ENCODE results near the gene AUTS2. TPM values are rescaled to one million over a fixed set of nuclear protein-coding genes. Genes with fewer than 3 reads are reported as not detected.
A peak's percentile ranks its signal among the peaks of the same experiment; 100 is the strongest.

Gene AUTS2
- total RNA-seq, 4 donors from 2014 or later = 14.9 to 27.2 (median 17.5) TPM

GRCh38 chr7:70595370-70595754 is 997.1 kb downstream of the AUTS2 start:
- H3K9me3 ChIP-seq = no peaks in the 10 kb centered on the region
- H3K36me3 ChIP-seq = no peaks in the 10 kb centered on the region
- DNase-seq = no peak
- WGBS, 2 donors = 70 to 75% methylated on average over 6 of the region's 6 CpGs
- H3K4me3 ChIP-seq (replicated peaks in 1 of 3) = no peak overlapping the region
- H3K27me3 ChIP-seq = no peaks in the 10 kb centered on the region
- H3K4me1 ChIP-seq = peaks cover 0 to 7% of the 10 kb centered on the region in 2 donors
- no peak overlapping the region for H3K27ac ChIP-seq
- intact Hi-C loops (cut with DNase I) = no loop called here
- TF ChIP-seq POLR2A (IDR thresholded peaks at IDR 0.05) (no peak), CTCF (IDR thresholded peaks at IDR 0.05) (no peak)

- Histone ChIP-seq H3K4me1 (peaks cover 0 to 7% of the 10 kb centered on the region in 2 donors), H3K27ac (no peak overlapping the region), H3K27me3 (no peaks in the 10 kb centered on the region), H3K9me3 (no peaks in the 10 kb centered on the region), H3K4me3 (replicated peaks in 1 of 3) (peak overlapping the region in 1 of 3 donors; percentile 23), H3K36me3 (no peaks in the 10 kb centered on the region)
- TF ChIP-seq CTCF (IDR thresholded peaks at IDR 0.05) = no peak
- no peak for TF ChIP-seq POLR2A (IDR thresholded peaks at IDR 0.05)
- 11 to 15% methylated on average over 28 to 34 of the region's 82 CpGs for WGBS, 2 donors
- peak; percentile 12 to 16 for DNase-seq
- intact Hi-C loops (cut with DNase I) = no loop called here
These were observed 997.7 kb downstream of the AUTS2 start for GRCh38 chr7:70595755-70596597.

- Histone ChIP-seq H3K27ac (no peak overlapping the region), H3K36me3 (no peaks in the 10 kb centered on the region), H3K9me3 (no peaks in the 10 kb centered on the region), H3K27me3 (no peaks in the 10 kb centered on the region), H3K4me1 (peaks cover 0 to 7% of the 10 kb centered on the region in 2 donors), H3K4me3 (replicated peaks in 1 of 3) (peak overlapping the region in 1 of 3 donors; percentile 23)
- TF ChIP-seq CTCF (IDR thresholded peaks at IDR 0.05) = no peak
- TF ChIP-seq POLR2A (IDR thresholded peaks at IDR 0.05) = no peak
- DNase-seq = no peak
- 52 to 58% methylated on average over 11 of the region's 11 CpGs for WGBS, 2 donors
- intact Hi-C loops (cut with DNase I) = no loop called here
These were observed 998.3 kb downstream of the AUTS2 start for GRCh38 chr7:70596598-70596913.

GRCh38 chr7:70597066-70597465 is 998.8 kb downstream of the AUTS2 start:
- H3K4me1 ChIP-seq = peaks cover 0 to 7% of the 10 kb centered on the region in 2 donors
- no peaks in the 10 kb centered on the region for H3K36me3 ChIP-seq
- TF ChIP-seq POLR2A (IDR thresholded peaks at IDR 0.05) (no peak), CTCF (IDR thresholded peaks at IDR 0.05) (no peak)
- no peaks in the 10 kb centered on the region for H3K9me3 ChIP-seq
- no peak overlapping the region for H3K4me3 ChIP-seq (replicated peaks in 1 of 3)
- DNase-seq = no peak
- WGBS, 2 donors = 88 to 90% methylated on average over 5 of the region's 5 CpGs
- H3K27ac ChIP-seq = no peak overlapping the region
- intact Hi-C loops (cut with DNase I) = no loop called here
- no peaks in the 10 kb centered on the region for H3K27me3 ChIP-seq

GRCh38 chr7:70598976-70599375 is 1000.7 kb downstream of the AUTS2 start:
- TF ChIP-seq CTCF (IDR thresholded peaks at IDR 0.05) (no peak), POLR2A (IDR thresholded peaks at IDR 0.05) (no peak)
- intact Hi-C loops (cut with DNase I) = no loop called here
- Histone ChIP-seq H3K27ac (no peak overlapping the region), H3K4me1 (peaks cover 0 to 7% of the 10 kb centered on the region in 2 donors), H3K27me3 (no peaks in the 10 kb centered on the region), H3K4me3 (replicated peaks in 1 of 3) (no peak overlapping the region), H3K36me3 (no peaks in the 10 kb centered on the region), H3K9me3 (no peaks in the 10 kb centered on the region)
- peak; percentile 20 to 23 for DNase-seq
- 38 to 40% methylated on average over 2 of the region's 2 CpGs for WGBS, 2 donors

Measured in thyroid gland (tissue), 4 donors.